ENCODE results near the gene UBE2J2. TPM values are rescaled to one million over a fixed set of nuclear protein-coding genes. Genes with fewer than 3 reads are reported as not detected.

UBE2J2 gene
- polyA plus RNA-seq, 1 of the 3 experiments (the other 2 are of a cell fraction) = 47.5 TPM

DNA sequence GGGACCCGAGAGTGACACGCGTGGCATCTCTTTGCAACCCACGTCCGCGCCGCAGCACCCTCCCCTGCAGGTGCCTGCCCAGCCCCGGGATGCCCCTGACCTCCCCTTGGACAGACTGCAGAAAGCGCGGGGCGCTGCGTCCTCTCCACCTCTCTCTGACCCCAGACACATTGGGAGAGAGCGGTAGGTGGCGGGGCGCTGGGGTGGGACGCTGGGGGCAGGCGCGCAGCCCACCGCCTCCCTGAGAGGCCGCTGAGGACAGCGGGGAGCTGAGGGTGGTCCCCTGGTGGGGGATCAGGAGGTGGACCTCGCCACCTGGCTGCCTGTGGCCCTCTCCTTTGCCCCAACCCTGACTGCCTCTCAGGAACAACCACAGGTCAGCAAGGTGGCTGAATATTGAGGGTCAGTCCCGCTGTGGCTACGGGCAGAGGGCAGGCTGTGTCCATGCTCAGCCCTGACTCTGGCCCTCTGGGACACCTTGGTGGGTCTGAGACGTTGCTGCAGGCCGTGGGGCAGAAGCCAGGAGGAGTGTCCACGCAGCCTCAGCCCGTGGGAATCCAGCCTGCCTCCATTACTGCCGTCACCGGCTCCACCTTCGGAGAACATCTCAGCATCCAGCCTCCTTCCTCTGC lies 761 bp upstream of the UBE2J2 start:
- 100% methylated on average over 1 of the region's 31 CpGs for WGBS (ENCODE audit: low lambda C conversion rate)
- Histone ChIP-seq H2AFZ (ENCODE audit: low read depth) (peak overlapping the region; percentile 72; the same call in 1 of the 2 replicates), H3K79me2 (ENCODE audit: insufficient read depth) (peaks cover 40% of the 10 kb centered on the region), H3K4me2 (peak overlapping the region; percentile 85), H4K20me1 (ENCODE audit: insufficient read depth) (peaks cover 36% of the 10 kb centered on the region), H3K9me3 (no peaks in the 10 kb centered on the region), H3K9ac (peak overlapping the region; percentile 65), H3K4me1 (ENCODE audit: control insufficient read depth in 1 of 2, insufficient read depth in 2 of 2, low read depth in 1 of 2, low read length in 1 of 2) (peaks cover 0 to 28% of the 10 kb centered on the region in 2 experiments; a peak in 1 of 4 replicates), H3F3A (replicated peaks; ENCODE audit: insufficient read depth) (no peaks in the 10 kb centered on the region), H3K27ac (ENCODE audit: low read depth in 2 of 2, low read length in 1 of 2) (peak overlapping the region in 1 of 2 experiments; percentile 68; a peak in 1 of 4 replicates), H3K27me3 (ENCODE audit: insufficient read depth) (no peaks in the 10 kb centered on the region), H3K9me2 (no peaks in the 10 kb centered on the region), H3K4me3 (ENCODE audit: low read depth in 2 of 2, low read length in 1 of 2) (peak overlapping the region; percentile 65 to 84), H3K36me3 (replicated peaks in 1 of 2; ENCODE audit: control insufficient read depth in 1 of 2, insufficient read depth in 2 of 2, low read length in 1 of 2) (peaks cover 0 to 4% of the 10 kb centered on the region in 2 experiments)
- no peak for TF ChIP-seq MXI1 (IDR thresholded peaks at IDR 0.05; ENCODE audit: low read depth, low read length)
- TF ChIP-seq RFX5 (IDR thresholded peaks at IDR 0.05; ENCODE audit: low read length) = no peak
- TF ChIP-seq, protein P1, sequence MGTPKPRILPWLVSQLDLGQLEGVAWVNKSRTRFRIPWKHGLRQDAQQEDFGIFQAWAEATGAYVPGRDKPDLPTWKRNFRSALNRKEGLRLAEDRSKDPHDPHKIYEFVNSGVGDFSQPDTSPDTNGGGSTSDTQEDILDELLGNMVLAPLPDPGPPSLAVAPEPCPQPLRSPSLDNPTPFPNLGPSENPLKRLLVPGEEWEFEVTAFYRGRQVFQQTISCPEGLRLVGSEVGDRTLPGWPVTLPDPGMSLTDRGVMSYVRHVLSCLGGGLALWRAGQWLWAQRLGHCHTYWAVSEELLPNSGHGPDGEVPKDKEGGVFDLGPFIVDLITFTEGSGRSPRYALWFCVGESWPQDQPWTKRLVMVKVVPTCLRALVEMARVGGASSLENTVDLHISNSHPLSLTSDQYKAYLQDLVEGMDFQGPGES (IDR thresholded peaks at IDR 0.05; ENCODE audit: low read depth, low read length) = no peak
- TF ChIP-seq JUND (IDR thresholded peaks at IDR 0.05) = no peak
- TF ChIP-seq, protein P2, sequence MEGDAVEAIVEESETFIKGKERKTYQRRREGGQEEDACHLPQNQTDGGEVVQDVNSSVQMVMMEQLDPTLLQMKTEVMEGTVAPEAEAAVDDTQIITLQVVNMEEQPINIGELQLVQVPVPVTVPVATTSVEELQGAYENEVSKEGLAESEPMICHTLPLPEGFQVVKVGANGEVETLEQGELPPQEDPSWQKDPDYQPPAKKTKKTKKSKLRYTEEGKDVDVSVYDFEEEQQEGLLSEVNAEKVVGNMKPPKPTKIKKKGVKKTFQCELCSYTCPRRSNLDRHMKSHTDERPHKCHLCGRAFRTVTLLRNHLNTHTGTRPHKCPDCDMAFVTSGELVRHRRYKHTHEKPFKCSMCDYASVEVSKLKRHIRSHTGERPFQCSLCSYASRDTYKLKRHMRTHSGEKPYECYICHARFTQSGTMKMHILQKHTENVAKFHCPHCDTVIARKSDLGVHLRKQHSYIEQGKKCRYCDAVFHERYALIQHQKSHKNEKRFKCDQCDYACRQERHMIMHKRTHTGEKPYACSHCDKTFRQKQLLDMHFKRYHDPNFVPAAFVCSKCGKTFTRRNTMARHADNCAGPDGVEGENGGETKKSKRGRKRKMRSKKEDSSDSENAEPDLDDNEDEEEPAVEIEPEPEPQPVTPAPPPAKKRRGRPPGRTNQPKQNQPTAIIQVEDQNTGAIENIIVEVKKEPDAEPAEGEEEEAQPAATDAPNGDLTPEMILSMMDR (IDR thresholded peaks at IDR 0.05) = no peak
- no peak for TF ChIP-seq GATA2 (CRISPR knock-in tag; IDR thresholded peaks at IDR 0.05)
- TF ChIP-seq ELF1 (IDR thresholded peaks at IDR 0.05) = no peak
- no peak for DNase-seq
- CTCF ChIA-PET = interaction anchor here (0.6 to 1.8 kb wide), 6 partner anchors 17 to 153 kb away, joined by 3 to 10 read pairs (median 4); no protein-coding TSS in a partner anchor
- POLR2A ChIA-PET = interaction anchor here (1.0 to 1.4 kb wide), 4 partner anchors 11 to 43 kb away, joined by 3 to 4 read pairs (median 3); no protein-coding TSS in a partner anchor

DNA sequence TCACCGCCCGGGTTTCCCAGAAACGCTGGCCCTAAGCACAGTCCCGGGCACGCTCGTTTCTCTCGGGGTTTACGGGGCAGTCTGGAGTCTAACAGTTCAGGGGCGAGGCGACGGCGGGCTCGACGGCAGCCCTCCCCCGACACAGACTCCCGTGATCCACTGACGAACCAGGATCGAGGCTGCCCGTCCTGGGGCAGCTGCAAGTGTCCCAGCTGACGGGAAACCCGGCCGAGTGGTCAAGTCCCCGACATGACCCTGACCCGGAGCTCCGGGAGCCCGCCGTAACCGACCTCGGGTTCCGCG lies 494 bp downstream of the UBE2J2 start:
- H4K20me1 ChIP-seq (ENCODE audit: insufficient read depth) = peaks cover 47% of the 10 kb centered on the region
- WGBS (ENCODE audit: low lambda C conversion rate) = 0% methylated on average over 1 of the region's 31 CpGs
- H3K79me2 ChIP-seq (ENCODE audit: insufficient read depth) = peaks cover 49% of the 10 kb centered on the region
- no peak for TF ChIP-seq RCOR1 (IDR thresholded peaks at IDR 0.05; ENCODE audit: low read length)
- TF ChIP-seq, protein P3, sequence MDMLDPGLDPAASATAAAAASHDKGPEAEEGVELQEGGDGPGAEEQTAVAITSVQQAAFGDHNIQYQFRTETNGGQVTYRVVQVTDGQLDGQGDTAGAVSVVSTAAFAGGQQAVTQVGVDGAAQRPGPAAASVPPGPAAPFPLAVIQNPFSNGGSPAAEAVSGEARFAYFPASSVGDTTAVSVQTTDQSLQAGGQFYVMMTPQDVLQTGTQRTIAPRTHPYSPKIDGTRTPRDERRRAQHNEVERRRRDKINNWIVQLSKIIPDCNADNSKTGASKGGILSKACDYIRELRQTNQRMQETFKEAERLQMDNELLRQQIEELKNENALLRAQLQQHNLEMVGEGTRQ (IDR thresholded peaks at IDR 0.05; ENCODE audit: borderline replicate concordance, low read depth, low read length) = no peak
- TF ChIP-seq MEF2A (IDR thresholded peaks at IDR 0.05; ENCODE audit: borderline replicate concordance, low read depth) = no peak
- no peak for TF ChIP-seq EP300 (IDR thresholded peaks at IDR 0.05; ENCODE audit: borderline replicate concordance in 1 of 2, low read depth in 1 of 2, low read length in 1 of 2)
- no peak for TF ChIP-seq RFX5 (IDR thresholded peaks at IDR 0.05; ENCODE audit: low read length)
- TF ChIP-seq, protein P4, sequence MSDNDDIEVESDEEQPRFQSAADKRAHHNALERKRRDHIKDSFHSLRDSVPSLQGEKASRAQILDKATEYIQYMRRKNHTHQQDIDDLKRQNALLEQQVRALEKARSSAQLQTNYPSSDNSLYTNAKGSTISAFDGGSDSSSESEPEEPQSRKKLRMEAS (IDR thresholded peaks at IDR 0.05; ENCODE audit: low read depth) = no peak
- no peak for TF ChIP-seq FOXJ3 (CRISPR knock-in tag; IDR thresholded peaks at IDR 0.05)
- TF ChIP-seq FOSL2 (IDR thresholded peaks at IDR 0.05; ENCODE audit: borderline replicate concordance, low read depth) = no peak
- TF ChIP-seq FOXM1 (IDR thresholded peaks at IDR 0.05; ENCODE audit: low read depth) = no peak
- TF ChIP-seq, protein P2 (IDR thresholded peaks at IDR 0.05) = no peak
- TF ChIP-seq NRF1 (IDR thresholded peaks at IDR 0.05; ENCODE audit: low read depth, low read length) = no peak
- TF ChIP-seq NFIC (IDR thresholded peaks at IDR 0.05; ENCODE audit: borderline replicate concordance) = no peak
- no peak for TF ChIP-seq TCF12 (IDR thresholded peaks at IDR 0.05)
- peak overlapping the region; percentile 96 for H3K4me2 ChIP-seq
- peak overlapping the region; percentile 83 for H3K9ac ChIP-seq
- no peaks in the 10 kb centered on the region for H3K9me2 ChIP-seq
- DNase-seq = no peak
- H3F3A ChIP-seq (replicated peaks; ENCODE audit: insufficient read depth) = no peaks in the 10 kb centered on the region
- peak overlapping the region; percentile 76 to 84 for H3K4me3 ChIP-seq (ENCODE audit: low read depth in 2 of 2, low read length in 1 of 2)
- H3K36me3 ChIP-seq (replicated peaks in 1 of 2; ENCODE audit: control insufficient read depth in 1 of 2, insufficient read depth in 2 of 2, low read length in 1 of 2) = peaks cover 0 to 4% of the 10 kb centered on the region in 2 experiments
- no peaks in the 10 kb centered on the region for H3K27me3 ChIP-seq (ENCODE audit: insufficient read depth)
- H3K27ac ChIP-seq (ENCODE audit: low read depth in 2 of 2, low read length in 1 of 2) = peak overlapping the region; percentile 47 to 67; a peak in 3 of 4 replicates
- H3K4me1 ChIP-seq (ENCODE audit: control insufficient read depth in 1 of 2, insufficient read depth in 2 of 2, low read depth in 1 of 2, low read length in 1 of 2) = peaks cover 0 to 28% of the 10 kb centered on the region in 2 experiments; a peak in 1 of 4 replicates
- H3K9me3 ChIP-seq = no peaks in the 10 kb centered on the region
- no peak overlapping the region for H2AFZ ChIP-seq (ENCODE audit: low read depth)
- CTCF ChIA-PET = interaction anchor here (1.0 to 1.8 kb wide), 3 partner anchors 17 to 98 kb away, joined by 3 to 10 read pairs (median 4); no protein-coding TSS in a partner anchor
- POLR2A ChIA-PET = interaction anchor here (1.0 to 1.4 kb wide), 4 partner anchors 9 to 116 kb away, joined by 3 to 4 read pairs (median 4); no protein-coding TSS in a partner anchor

Data from SK-N-SH (cell line).